Skin of body (tissue), 2 donors: Measurements from ENCODE around the gene WIPF3. TPM values are rescaled to one million over a fixed set of nuclear protein-coding genes. Genes with fewer than 3 reads are reported as not detected.

ENCODE experiments used
- DNase-seq: peaks from one replicate; lab custom pipeline; 2025; lab: John Stamatoyannopoulos, UW
- total RNA-seq: library from RNA; depleted of rRNA; stranded (reverse); fragments of >200 nt; gene quantifications from one replicate; pipeline ENCODE4 v1.2.3, GENCODE V29; 2014

The WIPF3 gene
- total RNA-seq, 1 donor from 2014 or later = 0.59 TPM

GRCh38 chr7:29847496-29847895 is 41.2 kb downstream of the WIPF3 start:
- no peak for DNase-seq

- no peak for DNase-seq
Observed at GRCh38 chr7:29847916-29848315, 41.6 kb downstream of the WIPF3 start.

GRCh38 chr7:29848941-29849340 is 42.6 kb downstream of the WIPF3 start:
- no peak for DNase-seq

GRCh38 chr7:29851487-29851886 is 45.2 kb downstream of the WIPF3 start:
- no peak for DNase-seq

GRCh38 chr7:29852457-29852856 is 46.1 kb downstream of the WIPF3 start:
- no peak for DNase-seq

- no peak for DNase-seq
Observed at GRCh38 chr7:29853072-29853471, 46.8 kb downstream of the WIPF3 start.

- DNase-seq = peak; percentile 3
Observed at GRCh38 chr7:29853789-29854188, 47.5 kb downstream of the WIPF3 start.

- no peak for DNase-seq
Observed at GRCh38 chr7:29854257-29854938, 48.1 kb downstream of the WIPF3 start.

- DNase-seq = no peak
Observed at GRCh38 chr7:29857654-29858053, 51.3 kb downstream of the WIPF3 start.

GRCh38 chr7:29858191-29858951 is 52.1 kb downstream of the WIPF3 start:
- no peak for DNase-seq

- no peak for DNase-seq
Observed at GRCh38 chr7:29859104-29859503, 52.8 kb downstream of the WIPF3 start.

- peak; percentile 4 for DNase-seq
Observed at GRCh38 chr7:29859524-29860185, 53.3 kb downstream of the WIPF3 start.

GRCh38 chr7:29860186-29860585 is 53.9 kb downstream of the WIPF3 start:
- no peak for DNase-seq

GRCh38 chr7:29861884-29862283 is 55.6 kb downstream of the WIPF3 start:
- DNase-seq = no peak

GRCh38 chr7:29864656-29865055 is 58.3 kb downstream of the WIPF3 start:
- DNase-seq = peak; percentile 26

GRCh38 chr7:29865526-29865925 is 59.2 kb downstream of the WIPF3 start:
- no peak for DNase-seq

- no peak for DNase-seq
Observed at GRCh38 chr7:29866490-29866930, 60.2 kb downstream of the WIPF3 start.

GRCh38 chr7:29871787-29872398 is 65.6 kb downstream of the WIPF3 start:
- DNase-seq = no peak

GRCh38 chr7:29873644-29874294 is 67.5 kb downstream of the WIPF3 start:
- no peak for DNase-seq

- DNase-seq = no peak
Observed at GRCh38 chr7:29875741-29876140, 69.4 kb downstream of the WIPF3 start.

GRCh38 chr7:29877196-29877595 is 70.9 kb downstream of the WIPF3 start:
- peak; percentile 5 for DNase-seq
